GM23248 (cell line): Measurements from ENCODE around the gene SUSD2.

ENCODE experiments used
- EZH2 ChIP-seq: fragments of 200-600 bp; sonication (generic); IDR thresholded peaks from 2 replicates; pipeline ENCODE4 v1.6.1; 2018; ENCODE audit warnings: antibody characterized with exemption, mild to moderate bottlenecking; ENCODE audit not compliant: insufficient read depth, poor library complexity, severe bottlenecking
- EZH2phosphoT487 ChIP-seq: fragments of 200-600 bp; sonication (generic); IDR thresholded peaks from 2 replicates; pipeline ENCODE4 v1.6.1; 2018; ENCODE audit warnings: antibody characterized with exemption, moderate library complexity, mild to moderate bottlenecking, low read depth; ENCODE audit not compliant: insufficient read depth

DNA sequence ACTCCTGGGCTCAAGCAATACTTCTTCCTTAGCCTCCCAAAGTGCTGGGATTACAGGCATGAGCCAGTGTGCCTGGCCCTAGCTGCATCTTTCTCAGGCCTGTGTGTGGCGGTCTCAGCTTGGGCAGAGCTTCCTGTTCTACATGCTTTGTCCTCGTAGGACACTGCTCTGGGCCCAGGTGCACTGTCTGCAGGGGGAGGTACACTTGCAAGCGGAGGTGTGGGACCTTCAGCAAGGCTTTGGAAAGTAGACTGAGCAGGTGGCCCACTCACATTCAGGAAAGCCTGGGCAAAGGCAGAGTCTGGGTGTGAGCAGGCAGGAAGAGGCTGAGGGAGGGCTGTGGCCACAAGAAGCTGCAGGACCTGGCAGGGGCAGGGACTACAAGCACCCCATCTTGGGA lies 33.6 kb upstream of the SUSD2 start:
- no peak for TF ChIP-seq EZH2
- no peak for TF ChIP-seq EZH2phosphoT487
